Effector memory CD4-positive, alpha-beta T cell (primary cell): ENCODE measurements around the gene KLRF1.

Experiments used
- DNase-seq, 3 donors: peaks; one replicate each; pipeline ENCODE4 v3.0.0-alpha.2; 2020
- H3K27ac ChIP-seq: 2 replicates; pipeline ENCODE4 v1.7.0; 2013; ENCODE audit warnings: mild to moderate bottlenecking, low read length, moderate library complexity; ENCODE audit not compliant: insufficient read depth, poor library complexity, severe bottlenecking
- H3K27me3 ChIP-seq: replicated peaks from 2 replicates; pipeline ENCODE4 v1.7.0; 2013; ENCODE audit warnings: mild to moderate bottlenecking, low read length; ENCODE audit not compliant: insufficient read depth, control insufficient read depth, poor library complexity, severe bottlenecking
- H3K36me3 ChIP-seq: 2 replicates; pipeline ENCODE4 v1.7.0; 2013; ENCODE audit warnings: mild to moderate bottlenecking, low read length, moderate library complexity; ENCODE audit not compliant: control insufficient read depth, insufficient read depth
- H3K4me1 ChIP-seq: 2 replicates; pipeline ENCODE4 v1.7.0; 2013; ENCODE audit warnings: low read length, mild to moderate bottlenecking; ENCODE audit not compliant: control insufficient read depth, insufficient read depth, poor library complexity, severe bottlenecking
- H3K4me3 ChIP-seq: 2 replicates; pipeline ENCODE4 v1.7.0; 2013; ENCODE audit warnings: low read length, low read depth, mild to moderate bottlenecking; ENCODE audit not compliant: insufficient read depth, poor library complexity, severe bottlenecking
- H3K9me3 ChIP-seq: 2 replicates; pipeline ENCODE4 v1.7.0; 2013; ENCODE audit warnings: mild to moderate bottlenecking, low read length, moderate library complexity; ENCODE audit not compliant: control insufficient read depth
- total RNA-seq, 3 donors: gene quantifications; one replicate each; lab custom pipeline; 2026; lab: John Stamatoyannopoulos, UW

Gene KLRF1
- 0.17 to 17.4 (median 1.2) reads per million in 3 donors for total RNA-seq

- no peak for DNase-seq
- no peak within 1 kb of the TSS for H3K4me3 ChIP-seq
- H3K9me3 ChIP-seq, result no peaks in the 10 kb centered on the region
- H3K27me3 ChIP-seq, result no peaks in the 10 kb centered on the region
- no peak within 1 kb of the TSS for H3K27ac ChIP-seq
- H3K36me3 ChIP-seq, result no peaks in the 10 kb centered on the region
- no peaks in the 10 kb centered on the region for H3K4me1 ChIP-seq
Observed at GRCh38 chr12:9827209-9827888, at the start of gene KLRF1. KLRF1 (plus strand) TSS chr12:9827481; CDS start chr12:9827545, 64 bp downstream.

GRCh38 chr12:9779209-9779608 is 48.1 kb upstream of the KLRF1 start:
- no peak overlapping the region for H3K4me3 ChIP-seq
- H3K9me3 ChIP-seq, result no peaks in the 10 kb centered on the region
- peaks cover 21% of the 10 kb centered on the region for H3K4me1 ChIP-seq
- no peak overlapping the region for H3K27ac ChIP-seq
- DNase-seq, result no peak
- H3K36me3 ChIP-seq, result no peaks in the 10 kb centered on the region
- no peaks in the 10 kb centered on the region for H3K27me3 ChIP-seq

GRCh38 chr12:9781360-9781759 is 45.9 kb upstream of the KLRF1 start:
- H3K4me1 ChIP-seq, result peaks cover 9% of the 10 kb centered on the region
- H3K9me3 ChIP-seq, result no peaks in the 10 kb centered on the region
- H3K27ac ChIP-seq, result no peak overlapping the region
- no peaks in the 10 kb centered on the region for H3K27me3 ChIP-seq
- H3K4me3 ChIP-seq, result no peak overlapping the region
- H3K36me3 ChIP-seq, result no peaks in the 10 kb centered on the region
- no peak for DNase-seq

- Histone ChIP-seq H3K27ac (no peak overlapping the region), H3K4me3 (no peak overlapping the region), H3K4me1 (no peaks in the 10 kb centered on the region), H3K36me3 (no peaks in the 10 kb centered on the region), H3K27me3 (no peaks in the 10 kb centered on the region), H3K9me3 (no peaks in the 10 kb centered on the region)
- no peak for DNase-seq
Observed at GRCh38 chr12:9782547-9783382, 44.5 kb upstream of the KLRF1 start.

GRCh38 chr12:9784326-9784725 is 43.0 kb upstream of the KLRF1 start:
- no peak overlapping the region for H3K4me3 ChIP-seq
- DNase-seq, result no peak
- H3K27ac ChIP-seq, result no peak overlapping the region
- no peaks in the 10 kb centered on the region for H3K4me1 ChIP-seq
- no peaks in the 10 kb centered on the region for H3K27me3 ChIP-seq
- H3K9me3 ChIP-seq, result no peaks in the 10 kb centered on the region
- no peaks in the 10 kb centered on the region for H3K36me3 ChIP-seq

GRCh38 chr12:9784816-9785215 is 42.5 kb upstream of the KLRF1 start:
- DNase-seq, result no peak
- Histone ChIP-seq H3K27ac (no peak overlapping the region), H3K4me1 (no peaks in the 10 kb centered on the region), H3K27me3 (no peaks in the 10 kb centered on the region), H3K36me3 (no peaks in the 10 kb centered on the region), H3K9me3 (no peaks in the 10 kb centered on the region), H3K4me3 (no peak overlapping the region)

GRCh38 chr12:9786726-9787717 is 40.3 kb upstream of the KLRF1 start:
- no peaks in the 10 kb centered on the region for H3K36me3 ChIP-seq
- H3K27me3 ChIP-seq, result no peaks in the 10 kb centered on the region
- H3K27ac ChIP-seq, result no peak overlapping the region
- no peaks in the 10 kb centered on the region for H3K4me1 ChIP-seq
- H3K4me3 ChIP-seq, result no peak overlapping the region
- no peak for DNase-seq
- H3K9me3 ChIP-seq, result no peaks in the 10 kb centered on the region

GRCh38 chr12:9792185-9792900 is 34.9 kb upstream of the KLRF1 start:
- H3K27ac ChIP-seq, result no peak overlapping the region
- no peaks in the 10 kb centered on the region for H3K36me3 ChIP-seq
- no peaks in the 10 kb centered on the region for H3K27me3 ChIP-seq
- H3K4me1 ChIP-seq, result peaks cover 34% of the 10 kb centered on the region
- H3K4me3 ChIP-seq, result no peak overlapping the region
- DNase-seq, result no peak
- H3K9me3 ChIP-seq, result no peaks in the 10 kb centered on the region

- Histone ChIP-seq H3K4me1 (peaks cover 42% of the 10 kb centered on the region), H3K9me3 (no peaks in the 10 kb centered on the region), H3K27me3 (no peaks in the 10 kb centered on the region), H3K4me3 (no peak overlapping the region), H3K36me3 (no peaks in the 10 kb centered on the region), H3K27ac (no peak overlapping the region)
- DNase-seq, result no peak
Observed at GRCh38 chr12:9792961-9793617, 34.2 kb upstream of the KLRF1 start.
